ENCODE measurements around the gene ELMO2.

GRCh38 chr20:46446851-46447250 lies 40.4 kb upstream of the ELMO2 start:
- TF ChIP-seq YY1 (IDR thresholded peaks at IDR 0.05; ENCODE audit: insufficient read depth, insufficient read length) = no peak
- no peak for TF ChIP-seq ZNF274 (IDR thresholded peaks at IDR 0.05; ENCODE audit: low read depth, low read length)
